Raji (cell line): ENCODE results near the gene KCND2.

ENCODE experiments used
- POLR2A ChIP-seq: IDR thresholded peaks from 2 replicates; pipeline ENCODE4 v1.6.1; 2011; ENCODE audit warnings: low read depth, low read length, control low read depth; ENCODE audit not compliant: insufficient read depth

KCND2 gene

DNA sequence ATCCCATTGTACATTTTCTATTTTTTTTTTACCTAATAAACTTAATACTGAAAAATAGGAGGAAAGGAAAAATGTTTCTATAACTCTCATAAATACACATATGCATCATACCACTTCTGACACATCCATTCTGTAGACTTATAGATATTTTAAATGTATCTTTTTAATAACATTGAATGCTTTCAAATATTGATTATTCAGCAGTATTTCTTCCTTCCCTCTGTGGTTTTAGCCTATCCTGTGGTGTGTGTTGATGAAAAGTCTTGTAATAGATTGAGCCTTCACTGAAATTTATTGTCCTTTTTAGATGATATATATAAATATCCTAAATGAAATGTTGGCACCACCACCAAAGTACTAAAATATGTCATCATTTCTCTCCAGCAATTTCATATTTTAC, 366.9 kb downstream of the KCND2 start:
- no peak for TF ChIP-seq POLR2A

- no peak for TF ChIP-seq POLR2A
Observed at GRCh38 chr7:120645966-120646365, 373.0 kb downstream of the KCND2 start.

DNA sequence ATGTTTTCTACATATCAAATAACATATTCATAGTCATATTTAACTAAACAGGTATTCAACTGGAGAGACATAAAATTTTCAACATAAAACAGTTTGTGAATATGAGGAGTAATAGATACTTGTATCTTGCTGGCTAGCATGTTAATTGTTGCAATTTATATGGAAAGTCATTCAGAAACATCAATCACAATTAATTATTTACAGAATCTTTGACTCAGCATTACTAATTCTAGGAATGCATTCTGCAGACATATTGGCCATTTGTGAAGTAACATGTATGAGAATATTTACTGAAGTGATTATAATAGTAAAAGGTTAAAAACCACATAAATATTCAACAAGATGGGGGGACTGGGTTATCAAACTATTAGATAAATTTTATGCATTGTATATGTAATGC, 381.3 kb downstream of the KCND2 start:
- TF ChIP-seq POLR2A = no peak

DNA sequence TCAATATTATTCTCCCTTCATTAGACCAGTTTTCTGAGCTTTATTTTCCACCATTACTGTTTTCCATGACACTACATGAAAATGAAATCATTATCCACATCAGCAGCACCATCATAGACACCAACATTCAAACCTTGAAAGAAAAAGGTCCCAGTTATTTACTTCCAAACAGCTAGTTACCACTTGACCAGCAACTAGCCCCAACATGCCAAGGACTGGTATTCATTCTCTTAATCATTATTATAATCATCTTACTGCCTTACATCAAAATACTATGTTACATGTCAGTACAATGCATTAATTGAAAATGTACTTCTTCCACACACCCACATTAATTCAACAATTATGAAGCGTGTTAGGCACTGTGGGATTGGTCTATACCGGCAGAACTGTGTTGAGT, 385.5 kb downstream of the KCND2 start:
- no peak for TF ChIP-seq POLR2A

GRCh38 chr7:120662291-120662690, 389.3 kb downstream of the KCND2 start:
- TF ChIP-seq POLR2A = no peak

- TF ChIP-seq POLR2A = no peak
Observed at GRCh38 chr7:120665068-120665467, 392.1 kb downstream of the KCND2 start.

- no peak for TF ChIP-seq POLR2A
Observed at GRCh38 chr7:120675076-120675475, 402.1 kb downstream of the KCND2 start.

DNA sequence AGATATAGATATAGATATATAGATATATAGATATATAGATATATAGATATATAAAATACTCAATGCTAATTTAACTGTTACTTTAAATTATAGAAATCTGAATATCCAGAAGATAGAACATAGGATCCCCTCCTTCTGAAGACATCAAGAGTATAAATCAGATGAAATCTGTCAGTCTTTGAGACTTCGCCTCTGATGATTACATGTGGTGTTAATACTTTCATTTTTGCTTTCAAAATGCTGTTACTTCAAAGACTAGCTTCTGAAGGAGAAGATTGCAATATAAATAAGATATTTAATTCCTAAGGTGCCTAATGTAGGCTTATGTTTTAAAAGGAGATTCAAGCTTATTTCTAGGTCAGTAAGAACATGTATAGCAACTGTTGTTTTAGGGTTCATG, 404.6 kb downstream of the KCND2 start:
- TF ChIP-seq POLR2A = no peak

GRCh38 chr7:120680985-120681384, 408.0 kb downstream of the KCND2 start:
- TF ChIP-seq POLR2A = no peak

- no peak for TF ChIP-seq POLR2A
Observed at GRCh38 chr7:120684463-120684862, 411.5 kb downstream of the KCND2 start.

DNA sequence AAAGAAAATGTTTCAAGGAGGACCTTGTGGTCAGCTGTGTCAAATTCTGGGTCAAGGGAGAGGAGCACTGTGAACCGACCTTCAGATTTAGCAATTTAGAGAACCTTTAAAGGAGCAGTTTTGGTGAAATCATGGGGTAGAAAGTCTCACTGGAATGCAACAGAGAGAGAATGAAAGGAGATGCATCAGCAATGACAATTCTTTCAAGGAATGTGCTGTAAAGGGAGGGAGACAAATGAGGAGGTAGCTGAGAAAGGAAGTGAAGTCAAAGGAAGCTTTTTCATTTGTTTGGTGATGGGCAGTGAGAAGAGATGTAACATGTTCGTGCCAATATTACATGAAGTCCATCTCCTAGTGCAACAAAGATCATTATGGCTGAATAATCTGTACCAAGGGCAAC, 418.9 kb downstream of the KCND2 start:
- no peak for TF ChIP-seq POLR2A

GRCh38 chr7:120695848-120696247, 422.9 kb downstream of the KCND2 start:
- no peak for TF ChIP-seq POLR2A

DNA sequence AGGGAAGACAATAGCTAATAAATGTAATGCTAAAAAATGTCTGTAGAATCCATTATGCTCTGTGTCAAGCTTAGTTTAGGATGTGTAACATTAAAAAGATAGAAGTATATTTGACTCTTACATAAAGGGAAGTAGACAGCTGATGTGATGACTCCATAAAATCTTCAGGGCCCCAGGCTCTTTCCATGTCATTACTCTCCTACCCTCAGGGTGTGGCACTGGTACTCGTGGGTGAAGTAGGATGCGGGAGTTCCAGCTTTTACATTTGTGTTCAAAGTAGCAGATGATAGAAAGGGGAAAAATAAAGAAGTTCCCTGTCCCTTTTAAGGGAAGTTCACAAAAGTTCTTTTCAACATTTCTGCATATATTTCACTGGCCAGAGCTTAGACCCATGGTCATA, 427.8 kb downstream of the KCND2 start:
- TF ChIP-seq POLR2A = no peak

DNA sequence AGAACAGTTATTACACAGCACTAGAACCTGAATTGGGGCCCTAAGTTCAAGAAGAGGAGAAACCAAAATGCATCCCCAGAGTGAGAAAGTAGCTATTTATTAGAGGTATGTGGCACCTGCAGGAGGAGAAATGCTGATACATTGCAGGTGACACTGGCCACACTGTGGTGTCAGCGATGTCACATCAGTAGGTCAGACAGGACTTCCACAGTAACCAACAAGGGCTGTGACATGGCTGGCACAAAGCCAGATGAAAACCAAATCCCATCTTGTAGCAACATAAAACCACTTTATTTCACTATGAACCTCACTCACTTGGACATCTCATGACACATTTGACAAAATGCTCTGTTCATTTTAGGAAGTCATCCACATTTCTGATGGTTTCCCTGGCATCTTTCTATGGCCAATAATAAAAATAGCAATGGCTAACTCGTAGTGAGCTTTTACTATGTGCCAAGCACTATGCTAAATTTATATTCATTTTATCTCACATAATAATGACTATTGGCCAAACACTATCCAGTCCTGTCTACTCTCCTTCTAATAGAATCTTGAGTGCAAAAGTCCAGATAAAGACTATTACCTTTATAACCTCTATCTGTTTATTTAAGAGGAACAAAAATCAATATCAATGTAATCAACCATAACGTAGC, 430.7 kb downstream of the KCND2 start:
- no peak for TF ChIP-seq POLR2A

DNA sequence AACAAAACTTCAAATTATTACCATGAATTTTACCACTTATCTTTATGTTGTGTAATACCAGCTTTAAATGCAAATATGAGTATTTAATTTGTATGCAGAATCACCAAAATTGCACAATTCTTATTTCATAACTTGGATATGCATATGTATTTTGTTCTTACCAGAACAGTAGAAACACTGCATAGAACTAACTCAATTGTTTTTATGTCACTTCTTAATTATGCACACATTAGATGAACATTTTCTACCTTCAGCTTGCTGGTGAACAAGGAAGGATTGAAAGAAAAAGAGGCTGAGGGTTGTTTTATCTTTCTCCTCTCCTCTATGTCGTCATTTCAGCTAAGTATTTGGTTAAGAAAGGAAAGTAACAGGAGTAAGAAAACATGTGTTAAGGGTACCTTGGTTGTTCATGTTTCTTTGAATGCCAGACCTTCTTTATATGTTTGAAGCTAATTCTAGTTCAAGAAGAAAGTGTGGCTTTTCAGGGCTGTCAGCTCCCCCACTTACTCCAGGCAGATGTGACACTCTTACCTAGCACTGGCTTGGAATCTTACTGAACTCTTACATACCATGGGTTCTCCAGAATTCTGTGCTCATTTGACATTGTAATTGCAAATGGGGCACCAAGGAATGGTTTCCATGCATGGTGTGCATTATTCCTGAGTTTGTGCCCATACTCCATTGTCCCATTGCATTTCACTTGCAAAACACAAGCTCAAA, 436.4 kb downstream of the KCND2 start:
- no peak for TF ChIP-seq POLR2A

DNA sequence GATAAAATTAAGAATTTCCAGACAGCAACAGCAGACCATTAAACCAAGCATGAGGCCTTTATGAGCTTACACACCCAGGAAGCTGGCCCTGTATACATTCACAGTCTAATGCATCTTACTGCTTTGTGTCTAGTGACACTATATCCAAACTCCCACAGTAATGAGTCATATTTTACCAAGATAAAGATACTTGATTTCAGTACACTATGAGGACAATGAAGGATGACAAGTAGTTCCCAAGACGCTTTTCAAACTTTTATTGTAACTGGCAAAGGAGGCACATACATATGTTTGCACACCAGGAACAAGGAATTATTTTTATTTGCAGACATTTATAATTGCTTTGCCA, 437.0 kb downstream of the KCND2 start:
- no peak for TF ChIP-seq POLR2A

GRCh38 chr7:120714945-120715344, 442.0 kb downstream of the KCND2 start:
- no peak for TF ChIP-seq POLR2A
